H9 (cell line): Measurements from ENCODE around the gene KIF26B. TPM values are rescaled to one million over a fixed set of nuclear protein-coding genes. Genes with fewer than 3 reads are reported as not detected.

Experiments
- DNase-seq: peaks from one replicate; pipeline ENCODE4 v3.0.0-alpha.2; 2017
- H2AFZ ChIP-seq: one replicate; pipeline ENCODE4 v1.6.1; 2013; ENCODE audit warnings: mild to moderate bottlenecking, low read length, control low read depth, moderate library complexity
- H2AK5ac ChIP-seq: 2 replicates; pipeline ENCODE4 v1.6.1; 2013; ENCODE audit warnings: low read length, control low read depth, mixed read lengths; ENCODE audit not compliant: insufficient read length
- H2BK120ac ChIP-seq: one replicate; pipeline ENCODE4 v1.6.1; 2013; ENCODE audit warnings: low read depth, mild to moderate bottlenecking, low read length, control low read depth, inconsistent platforms; ENCODE audit not compliant: poor library complexity, severe bottlenecking
- H2BK12ac ChIP-seq: 2 replicates; pipeline ENCODE4 v1.6.1; 2013; ENCODE audit warnings: low read length, control low read depth, mixed read lengths, low read depth; ENCODE audit not compliant: insufficient read length
- H2BK15ac ChIP-seq: 2 replicates; pipeline ENCODE4 v1.6.1; 2013; ENCODE audit warnings: low read depth, low read length, control low read depth
- H2BK20ac ChIP-seq: one replicate; pipeline ENCODE4 v1.6.1; 2013; ENCODE audit warnings: low read depth, mild to moderate bottlenecking, low read length, control low read depth, inconsistent platforms; ENCODE audit not compliant: poor library complexity, severe bottlenecking
- H2BK5ac ChIP-seq: 2 replicates; pipeline ENCODE4 v1.6.1; 2013; ENCODE audit warnings: low read length, control low read depth, mixed read lengths; ENCODE audit not compliant: insufficient read length
- H3K14ac ChIP-seq: 2 replicates; pipeline ENCODE4 v1.6.1; 2013; ENCODE audit warnings: low read length, control low read depth; ENCODE audit not compliant: insufficient read depth
- H3K18ac ChIP-seq: 2 replicates; pipeline ENCODE4 v1.6.1; 2013; ENCODE audit warnings: low read depth, mild to moderate bottlenecking, mixed read lengths, low read length, control low read depth; ENCODE audit not compliant: insufficient read length
- H3K23ac ChIP-seq: 2 replicates; pipeline ENCODE4 v1.6.1; 2013; ENCODE audit warnings: low read length, control low read depth, mixed read lengths, low read depth; ENCODE audit not compliant: insufficient read length
- H3K23me2 ChIP-seq: 2 replicates; pipeline ENCODE4 v1.6.1; 2013; ENCODE audit warnings: low read depth, mild to moderate bottlenecking, mixed read lengths, low read length, control low read depth; ENCODE audit not compliant: insufficient read length, poor library complexity, severe bottlenecking
- H3K27ac ChIP-seq: 2 replicates; pipeline ENCODE4 v1.5.1; 2013; ENCODE audit warnings: low read length, control low read depth, mixed read lengths, low read depth; ENCODE audit not compliant: insufficient read length
- H3K27me3 ChIP-seq: 2 replicates; pipeline ENCODE4 v1.6.1; 2013; ENCODE audit warnings: low read length, control low read depth, inconsistent platforms; ENCODE audit not compliant: insufficient read depth
- H3K4ac ChIP-seq: 2 replicates; pipeline ENCODE4 v1.6.1; 2013; ENCODE audit warnings: low read depth, mild to moderate bottlenecking, control low read depth, inconsistent platforms, low read length, moderate library complexity
- H3K4me1 ChIP-seq: 2 replicates; pipeline ENCODE4 v1.6.1; 2013; ENCODE audit warnings: low read length, control low read depth, inconsistent platforms; ENCODE audit not compliant: insufficient read depth
- H3K4me2 ChIP-seq: 2 replicates; pipeline ENCODE4 v1.6.1; 2013; ENCODE audit warnings: low read length, control low read depth, mixed read lengths; ENCODE audit not compliant: insufficient read length, insufficient read depth
- H3K56ac ChIP-seq: 2 replicates; pipeline ENCODE4 v1.6.1; 2013; ENCODE audit warnings: low read depth, mild to moderate bottlenecking, mixed read lengths, low read length, control low read depth; ENCODE audit not compliant: insufficient read length
- H3K79me1 ChIP-seq: 2 replicates; pipeline ENCODE4 v1.6.1; 2013; ENCODE audit warnings: low read depth, mild to moderate bottlenecking, moderate library complexity, low read length, control low read depth, inconsistent platforms; ENCODE audit not compliant: insufficient read depth, poor library complexity, severe bottlenecking
- H3K79me2 ChIP-seq: 2 replicates; pipeline ENCODE4 v1.6.1; 2013; ENCODE audit warnings: low read length, control low read depth, inconsistent platforms; ENCODE audit not compliant: insufficient read depth
- H3K9ac ChIP-seq: 2 replicates; pipeline ENCODE4 v1.6.1; 2013; ENCODE audit warnings: low read length, control low read depth, mixed read lengths; ENCODE audit not compliant: insufficient read length; ENCODE audit errors: extremely low read depth
- H3K9me3 ChIP-seq: one replicate; pipeline ENCODE4 v1.6.1; 2013; ENCODE audit warnings: low read depth, low read length, inconsistent platforms; ENCODE audit not compliant: control insufficient read depth
- H3T11ph ChIP-seq: one replicate; pipeline ENCODE4 v1.6.1; 2013; ENCODE audit warnings: mild to moderate bottlenecking, low read length, control low read depth, inconsistent platforms
- H4K20me1 ChIP-seq: one replicate; pipeline ENCODE4 v1.6.1; 2013; ENCODE audit not compliant: control insufficient read depth, insufficient read length, insufficient read depth
- H4K5ac ChIP-seq: 2 replicates; pipeline ENCODE4 v1.6.1; 2013; ENCODE audit warnings: low read depth, mild to moderate bottlenecking, mixed read lengths, low read length, control low read depth; ENCODE audit not compliant: insufficient read length
- H4K8ac ChIP-seq: replicated peaks from 2 replicates; pipeline ENCODE4 v1.6.1; 2013; ENCODE audit warnings: low read length, control low read depth, mixed read lengths, low read depth; ENCODE audit not compliant: insufficient read length
- H4K91ac ChIP-seq: 2 replicates; pipeline ENCODE4 v1.6.1; 2013; ENCODE audit warnings: low read depth, mild to moderate bottlenecking, moderate library complexity, mixed read lengths, low read length, control low read depth; ENCODE audit not compliant: insufficient read length
- H3K27ac Mint-ChIP-seq, 3 experiments: 2 replicates in 2 of 3; 3 replicates in 1 of 3; pipeline ENCODE4 v1.8.0; 2020 to 2021; ENCODE audit warnings: mixed read lengths in 3 of 3, mild to moderate bottlenecking in 1 of 3, moderate library complexity in 1 of 3
- H3K27me3 Mint-ChIP-seq: 2 replicates; pipeline ENCODE4 v1.8.0; 2021; ENCODE audit warnings: low read depth, mild to moderate bottlenecking, moderate library complexity, mixed read lengths
- H3K36me3 Mint-ChIP-seq, 3 experiments: 2 replicates in 2 of 3; 3 replicates in 1 of 3; pipeline ENCODE4 v1.8.0; 2020 to 2021; ENCODE audit warnings: low read depth in 3 of 3, mixed read lengths in 3 of 3; ENCODE audit not compliant: insufficient read depth in 1 of 3
- H3K4me1 Mint-ChIP-seq, 2 experiments: 2 replicates each; pipeline ENCODE4 v1.8.0; 2020; ENCODE audit warnings: mixed read lengths in 2 of 2
- H3K4me3 Mint-ChIP-seq, 2 experiments: 2 replicates in 1 of 2; 3 replicates in 1 of 2; pipeline ENCODE4 v1.8.0; 2020 to 2021; ENCODE audit warnings: mild to moderate bottlenecking in 2 of 2, mixed read lengths in 2 of 2, moderate library complexity in 1 of 2
- H3K9me3 Mint-ChIP-seq, 2 experiments: 2 replicates in 1 of 2; 3 replicates in 1 of 2; pipeline ENCODE4 v1.8.0; 2020; ENCODE audit warnings: mild to moderate bottlenecking in 2 of 2, mixed read lengths in 2 of 2, moderate library complexity in 1 of 2
- CTCF ChIP-seq: fragments of 200-600 bp; sonication (generic); conservative IDR thresholded peaks from 3 replicates; pipeline ENCODE4 v1.8.0; 2021; ENCODE audit warnings: antibody characterized with exemption, mild to moderate bottlenecking
- WGBS: extraction: QIAGEN DNeasy Blood & Tissue Kit; methylation state at CpG from one replicate; pipeline ENCODE4 v1.1.7; 2013; ENCODE audit warnings: missing lambda C conversion rate, low lambda C conversion rate, mixed read lengths; ENCODE audit not compliant: insufficient read length; ENCODE audit errors: extremely low coverage; 5-methylcytosine and 5-hydroxymethylcytosine counted together
- total RNA-seq: library from RNA; stranded (reverse); gene quantifications from 2 replicates; pipeline ENCODE4 v1.2.1, GENCODE V29; 2021

The KIF26B gene
- total RNA-seq, 1 experiment from 2014 or later, result 0.13 TPM

GRCh38 chr1:245166471-245166885 lies 11.7 kb downstream of the KIF26B start:
- H3K4me1 Mint-ChIP-seq, result peaks cover 25 to 26% of the 10 kb centered on the region in 2 experiments
- Histone ChIP-seq H3K79me2 (no peaks in the 10 kb centered on the region), H3K23ac (no peak overlapping the region), H4K5ac (no peak overlapping the region), H3K27me3 (no peaks in the 10 kb centered on the region), H3K9ac (no peak overlapping the region), H3K4me2 (peak overlapping the region; percentile 5), H3K9me3 (no peaks in the 10 kb centered on the region), H2AFZ (no peak overlapping the region), H3K23me2 (no peaks in the 10 kb centered on the region), H2BK5ac (no peak overlapping the region), H3K79me1 (no peaks in the 10 kb centered on the region), H3K4ac (no peak overlapping the region), H3K4me1 (peaks cover 8% of the 10 kb centered on the region; the same call in 1 of the 2 replicates), H4K91ac (no peak overlapping the region), H2BK20ac (no peak overlapping the region), H3K14ac (no peak overlapping the region), H2BK12ac (no peak overlapping the region), H3T11ph (no peak overlapping the region), H4K20me1 (no peaks in the 10 kb centered on the region), H3K18ac (no peak overlapping the region), H4K8ac (no peak overlapping the region), H2AK5ac (no peak overlapping the region), H2BK120ac (no peak overlapping the region), H3K27ac (no peak overlapping the region), H2BK15ac (no peak overlapping the region), H3K56ac (no peak overlapping the region)
- no peak overlapping the region for H3K27ac Mint-ChIP-seq
- no peak for DNase-seq
- H3K36me3 Mint-ChIP-seq, result no peaks in the 10 kb centered on the region
- WGBS, result no CpG with 5 or more reads among the region's 10 CpGs
- H3K9me3 Mint-ChIP-seq, result peaks cover 0 to 3% of the 10 kb centered on the region in 2 experiments; a peak in 2 of 5 replicates
- H3K4me3 Mint-ChIP-seq, result peak overlapping the region; percentile 28 to 59; a peak in 3 of 5 replicates
- peaks cover 11% of the 10 kb centered on the region for H3K27me3 Mint-ChIP-seq
- TF ChIP-seq CTCF, result no peak
